Measurements from ENCODE around the gene IGF2R. TPM values are rescaled to one million over a fixed set of nuclear protein-coding genes. Genes with fewer than 3 reads are reported as not detected.

Gene IGF2R
- total RNA-seq, 1 donor from 2014 or later, result 156 TPM

GRCh38 chr6:159973406-159973805 is 4.5 kb downstream of the IGF2R start:
- Histone ChIP-seq H3K9me3 (no peaks in the 10 kb centered on the region), H3K4me1 (peaks cover 71% of the 10 kb centered on the region), H3K4me3 (no peak overlapping the region), H3K36me3 (no peaks in the 10 kb centered on the region), H3K27ac (no peak overlapping the region), H3K27me3 (ENCODE audit: low read depth) (no peaks in the 10 kb centered on the region)
- ATAC-seq (no peak), DNase-seq (no peak)
- no peak for TF ChIP-seq CTCF (IDR thresholded peaks at IDR 0.05)
- intact Hi-C loops (cut with DNase I), result no loop called here

- no peaks in the 10 kb centered on the region for H3K27me3 ChIP-seq (ENCODE audit: low read depth)
- TF ChIP-seq CTCF (IDR thresholded peaks at IDR 0.05), result no peak
- H3K36me3 ChIP-seq, result no peaks in the 10 kb centered on the region
- H3K9me3 ChIP-seq, result no peaks in the 10 kb centered on the region
- DNase-seq (no peak), ATAC-seq (no peak)
- H3K4me3 ChIP-seq, result no peak overlapping the region
- H3K27ac ChIP-seq, result no peak overlapping the region
- intact Hi-C loops (cut with DNase I), result no loop called here
- peaks cover 76% of the 10 kb centered on the region for H3K4me1 ChIP-seq
Measured at GRCh38 chr6:159973951-159974350, 5.1 kb downstream of the IGF2R start.

GRCh38 chr6:159974932-159975331 is 6.0 kb downstream of the IGF2R start:
- Histone ChIP-seq H3K27me3 (ENCODE audit: low read depth) (no peaks in the 10 kb centered on the region), H3K4me1 (peaks cover 84% of the 10 kb centered on the region), H3K36me3 (no peaks in the 10 kb centered on the region), H3K27ac (no peak overlapping the region), H3K4me3 (no peak overlapping the region), H3K9me3 (no peaks in the 10 kb centered on the region)
- ATAC-seq, result no peak
- no peak for DNase-seq
- intact Hi-C loops (cut with DNase I), result no loop called here
- no peak for TF ChIP-seq CTCF (IDR thresholded peaks at IDR 0.05)

GRCh38 chr6:159976686-159977254 is 7.9 kb downstream of the IGF2R start:
- no peak overlapping the region for H3K4me3 ChIP-seq
- H3K27ac ChIP-seq, result peak overlapping the region; percentile 54

GRCh38 chr6:159977255-159977903 is 8.5 kb downstream of the IGF2R start:
- TF ChIP-seq CTCF (IDR thresholded peaks at IDR 0.05), result no peak
- intact Hi-C loops (cut with DNase I), result no loop called here
- no peak overlapping the region for H3K4me3 ChIP-seq
- peak overlapping the region; percentile 54 for H3K27ac ChIP-seq
- H3K36me3 ChIP-seq, result no peaks in the 10 kb centered on the region
- DNase-seq (no peak), ATAC-seq (peak; percentile 13 to 50)
- no peaks in the 10 kb centered on the region for H3K9me3 ChIP-seq
- no peaks in the 10 kb centered on the region for H3K27me3 ChIP-seq (ENCODE audit: low read depth)
- H3K4me1 ChIP-seq, result peaks cover 84% of the 10 kb centered on the region

More at GRCh38 chr6:159976686-159977254, 7.9 kb downstream of the IGF2R start:
- Histone ChIP-seq H3K36me3 (no peaks in the 10 kb centered on the region), H3K4me1 (peaks cover 84% of the 10 kb centered on the region), H3K27me3 (ENCODE audit: low read depth) (no peaks in the 10 kb centered on the region), H3K9me3 (no peaks in the 10 kb centered on the region)
- DNase-seq (no peak), ATAC-seq (no peak)
- TF ChIP-seq CTCF (IDR thresholded peaks at IDR 0.05), result no peak
- intact Hi-C loops (cut with DNase I), result no loop called here
